ENCODE data around the gene CALCB.

Gene CALCB

DNA sequence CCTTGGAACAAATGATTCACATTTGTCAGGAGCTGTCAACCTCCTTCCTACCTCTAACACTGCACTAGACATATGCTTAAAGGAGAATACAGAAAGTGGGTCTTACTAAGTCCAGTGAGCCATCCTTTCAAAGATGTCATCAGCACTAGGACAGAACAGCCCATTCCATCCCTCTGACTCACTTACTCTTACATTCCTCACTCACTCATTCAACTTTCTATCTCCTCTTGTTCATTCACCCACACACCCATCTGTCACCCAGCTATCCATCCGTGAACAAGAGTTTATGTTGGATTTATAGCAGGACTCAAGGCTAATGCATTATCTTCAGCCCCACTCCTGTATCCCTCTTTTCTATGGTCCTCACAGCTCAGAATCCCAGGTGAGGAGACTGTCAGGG lies 50.5 kb downstream of the CALCB start:
- H3K9me3 ChIP-seq: no peaks in the 10 kb centered on the region
- peaks cover 0 to 6% of the 10 kb centered on the region in 2 experiments for H3K4me1 ChIP-seq (ENCODE audit: control insufficient read depth in 1 of 2, insufficient read depth in 1 of 2, low read depth in 1 of 2, low read length in 1 of 2)
- no peak overlapping the region for H3K4me3 ChIP-seq (ENCODE audit: low read depth in 1 of 2, low read length in 1 of 2)
- no peak overlapping the region for H3K27ac ChIP-seq
- TF ChIP-seq, protein P1, sequence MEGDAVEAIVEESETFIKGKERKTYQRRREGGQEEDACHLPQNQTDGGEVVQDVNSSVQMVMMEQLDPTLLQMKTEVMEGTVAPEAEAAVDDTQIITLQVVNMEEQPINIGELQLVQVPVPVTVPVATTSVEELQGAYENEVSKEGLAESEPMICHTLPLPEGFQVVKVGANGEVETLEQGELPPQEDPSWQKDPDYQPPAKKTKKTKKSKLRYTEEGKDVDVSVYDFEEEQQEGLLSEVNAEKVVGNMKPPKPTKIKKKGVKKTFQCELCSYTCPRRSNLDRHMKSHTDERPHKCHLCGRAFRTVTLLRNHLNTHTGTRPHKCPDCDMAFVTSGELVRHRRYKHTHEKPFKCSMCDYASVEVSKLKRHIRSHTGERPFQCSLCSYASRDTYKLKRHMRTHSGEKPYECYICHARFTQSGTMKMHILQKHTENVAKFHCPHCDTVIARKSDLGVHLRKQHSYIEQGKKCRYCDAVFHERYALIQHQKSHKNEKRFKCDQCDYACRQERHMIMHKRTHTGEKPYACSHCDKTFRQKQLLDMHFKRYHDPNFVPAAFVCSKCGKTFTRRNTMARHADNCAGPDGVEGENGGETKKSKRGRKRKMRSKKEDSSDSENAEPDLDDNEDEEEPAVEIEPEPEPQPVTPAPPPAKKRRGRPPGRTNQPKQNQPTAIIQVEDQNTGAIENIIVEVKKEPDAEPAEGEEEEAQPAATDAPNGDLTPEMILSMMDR (IDR thresholded peaks at IDR 0.05): no peak
- H3K27me3 ChIP-seq: peaks cover 24% of the 10 kb centered on the region
- H3K36me3 ChIP-seq: no peaks in the 10 kb centered on the region

DNA sequence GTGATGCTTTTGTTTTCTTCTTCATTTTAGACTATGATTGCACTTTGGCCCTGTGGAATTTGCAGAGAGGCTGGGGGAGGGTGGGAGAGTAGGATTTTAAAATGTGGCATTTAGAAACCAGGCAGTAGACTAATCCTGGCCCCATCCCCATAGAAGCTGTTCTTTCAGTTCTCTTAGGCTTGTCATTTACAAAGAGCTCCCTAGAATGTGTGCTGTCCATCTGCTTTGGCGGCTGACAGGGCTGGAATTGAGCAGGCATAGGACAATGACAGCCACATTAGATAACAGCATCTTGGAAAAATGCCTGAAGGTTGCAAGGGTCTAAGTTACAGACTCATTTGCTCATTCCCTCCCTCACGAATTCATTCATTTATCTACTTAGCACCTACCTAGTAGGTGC lies 51.1 kb downstream of the CALCB start:
- TF ChIP-seq, protein P1 (IDR thresholded peaks at IDR 0.05): no peak
- Histone ChIP-seq H3K4me3 (ENCODE audit: low read depth in 1 of 2, low read length in 1 of 2) (no peak overlapping the region), H3K27me3 (peaks cover 24% of the 10 kb centered on the region), H3K27ac (no peak overlapping the region), H3K36me3 (no peaks in the 10 kb centered on the region), H3K9me3 (no peaks in the 10 kb centered on the region), H3K4me1 (ENCODE audit: control insufficient read depth in 1 of 2, insufficient read depth in 1 of 2, low read depth in 1 of 2, low read length in 1 of 2) (peaks cover 0 to 6% of the 10 kb centered on the region in 2 experiments)

DNA sequence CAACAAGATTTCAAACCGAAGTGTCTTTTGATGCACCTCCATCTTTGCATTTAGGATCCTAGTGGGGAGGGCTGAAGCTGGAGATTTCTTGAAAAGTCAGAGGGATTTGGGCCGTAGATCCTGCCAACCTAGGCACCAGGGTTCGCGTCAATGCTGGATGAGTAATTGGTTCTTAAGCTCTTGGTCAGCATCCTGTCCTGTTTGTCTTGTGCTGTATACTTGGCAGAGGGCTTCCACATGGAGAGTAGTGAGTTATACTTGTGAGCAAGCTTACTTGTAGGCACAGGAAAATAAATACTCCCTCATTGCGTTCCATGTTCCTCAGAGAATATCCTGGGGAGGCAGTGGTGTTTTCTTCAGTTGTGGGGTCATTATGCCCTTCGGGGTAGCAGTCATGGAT lies 53.9 kb downstream of the CALCB start:
- peaks cover 23% of the 10 kb centered on the region for H3K27me3 ChIP-seq
- H3K27ac ChIP-seq: no peak overlapping the region
- H3K9me3 ChIP-seq: no peaks in the 10 kb centered on the region

More for the DNA sequence above, 53.9 kb downstream of the CALCB start:
- Histone ChIP-seq H3K36me3 (no peaks in the 10 kb centered on the region), H3K4me3 (ENCODE audit: low read depth in 1 of 2, low read length in 1 of 2) (no peak overlapping the region), H3K4me1 (ENCODE audit: control insufficient read depth in 1 of 2, insufficient read depth in 1 of 2, low read depth in 1 of 2, low read length in 1 of 2) (no peaks in the 10 kb centered on the region)
- TF ChIP-seq, protein P1 (IDR thresholded peaks at IDR 0.05): no peak
